WTC11 (cell line): Measurements from ENCODE around the gene RBM47.

Source experiments
- CREM ChIP-seq: sonication (generic); formaldehyde crosslinking; IDR thresholded peaks from 2 replicates; pipeline ENCODE4 v1.8.1; 2022; ENCODE audit warnings: mild to moderate bottlenecking, missing genetic modification reagents, moderate library complexity
- ELF4 ChIP-seq: sonication (generic); formaldehyde crosslinking; IDR thresholded peaks from 2 replicates; pipeline ENCODE4 v1.8.1; 2022; ENCODE audit warnings: low read depth, mild to moderate bottlenecking, moderate library complexity, missing genetic modification reagents
- ESRRA ChIP-seq: sonication (generic); formaldehyde crosslinking; IDR thresholded peaks from 2 replicates; pipeline ENCODE4 v1.8.1; 2022; ENCODE audit warnings: mild to moderate bottlenecking, missing genetic modification reagents, borderline replicate concordance
- FOXP4 ChIP-seq: sonication (generic); formaldehyde crosslinking; IDR thresholded peaks from 2 replicates; pipeline ENCODE4 v1.8.0; 2022; ENCODE audit warnings: mild to moderate bottlenecking, missing genetic modification reagents
- MAX ChIP-seq: sonication (generic); formaldehyde crosslinking; IDR thresholded peaks from 2 replicates; pipeline ENCODE4 v1.8.0; 2022; ENCODE audit warnings: mild to moderate bottlenecking, missing genetic modification reagents
- SP1 ChIP-seq: sonication (generic); formaldehyde crosslinking; conservative IDR thresholded peaks from 2 replicates; pipeline ENCODE4 v1.8.1; 2022; ENCODE audit warnings: missing genetic modification reagents
- TEAD4 ChIP-seq: sonication (generic); formaldehyde crosslinking; IDR thresholded peaks from 2 replicates; pipeline ENCODE4 v1.8.0; 2022; ENCODE audit warnings: mild to moderate bottlenecking, missing genetic modification reagents
- ZNF512 ChIP-seq: sonication (generic); formaldehyde crosslinking; IDR thresholded peaks from 2 replicates; pipeline ENCODE4 v1.8.1; 2022; ENCODE audit warnings: missing genetic modification reagents, borderline replicate concordance
- TF ChIP-seq, protein P1 (sequence below): sonication (generic); formaldehyde crosslinking; IDR thresholded peaks from 2 replicates; pipeline ENCODE4 v1.8.1; 2022; ENCODE audit warnings: low read depth, missing genetic modification reagents, borderline replicate concordance
- TF ChIP-seq, protein P2 (sequence below): fragments of 200-600 bp; IDR thresholded peaks from 2 replicates; pipeline ENCODE4 v1.8.0; 2022; ENCODE audit warnings: antibody characterized with exemption
- TF ChIP-seq, protein P3 (sequence below): sonication (generic); formaldehyde crosslinking; IDR thresholded peaks from 2 replicates; pipeline ENCODE4 v1.8.1; 2022; ENCODE audit warnings: mild to moderate bottlenecking, moderate library complexity, missing genetic modification reagents
- TF ChIP-seq, protein P4 (sequence below): sonication (generic); formaldehyde crosslinking; IDR thresholded peaks from 2 replicates; pipeline ENCODE4 v1.8.0; 2022; ENCODE audit warnings: missing genetic modification reagents
- TF ChIP-seq, protein P5 (sequence below): fragments of 250-450 bp; sonication (Bioruptor Pico); IDR thresholded peaks from 2 replicates; pipeline ENCODE4 v1.9.0; 2021; ENCODE audit warnings: mild to moderate bottlenecking
- TF ChIP-seq, protein P6 (sequence below): sonication (generic); formaldehyde crosslinking; conservative IDR thresholded peaks from 2 replicates; pipeline ENCODE4 v1.8.1; 2022; ENCODE audit warnings: mild to moderate bottlenecking, missing genetic modification reagents

DNA sequence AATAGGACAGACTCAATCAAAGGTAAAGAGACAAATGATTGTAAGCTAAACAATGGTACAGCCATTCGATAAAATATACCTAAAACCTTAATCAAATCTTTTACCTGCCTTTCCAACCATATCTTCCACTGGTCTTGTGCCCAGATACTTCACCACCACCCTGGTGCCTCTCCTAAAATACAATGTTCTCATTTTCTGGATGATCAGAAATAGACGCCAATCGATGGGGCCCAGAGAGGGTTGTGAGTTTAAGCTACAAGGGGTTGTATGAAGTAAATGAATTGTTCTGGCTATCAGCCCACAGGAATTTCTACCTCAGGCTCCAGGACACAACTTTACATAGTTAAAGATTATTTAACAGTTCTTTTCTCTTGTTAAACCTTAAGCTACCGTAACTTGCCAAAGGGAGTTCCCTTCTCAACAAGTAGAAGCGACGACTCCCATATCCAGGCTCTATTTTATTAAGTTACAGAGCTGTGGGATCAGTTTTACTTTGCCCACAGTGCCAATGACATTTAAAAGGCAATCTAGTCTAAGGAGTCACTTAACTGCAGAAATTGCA is 195.5 kb downstream of the RBM47 start:
- TF ChIP-seq FOXP4 (no peak), CREM (CRISPR knock-in tag) (no peak), SP1 (no peak), ELF4 (CRISPR knock-in tag) (no peak), MAX (CRISPR knock-in tag) (no peak), ESRRA (CRISPR knock-in tag) (no peak), TEAD4 (CRISPR knock-in tag) (no peak), ZNF512 (CRISPR knock-in tag) (no peak)
- TF ChIP-seq, protein P1, sequence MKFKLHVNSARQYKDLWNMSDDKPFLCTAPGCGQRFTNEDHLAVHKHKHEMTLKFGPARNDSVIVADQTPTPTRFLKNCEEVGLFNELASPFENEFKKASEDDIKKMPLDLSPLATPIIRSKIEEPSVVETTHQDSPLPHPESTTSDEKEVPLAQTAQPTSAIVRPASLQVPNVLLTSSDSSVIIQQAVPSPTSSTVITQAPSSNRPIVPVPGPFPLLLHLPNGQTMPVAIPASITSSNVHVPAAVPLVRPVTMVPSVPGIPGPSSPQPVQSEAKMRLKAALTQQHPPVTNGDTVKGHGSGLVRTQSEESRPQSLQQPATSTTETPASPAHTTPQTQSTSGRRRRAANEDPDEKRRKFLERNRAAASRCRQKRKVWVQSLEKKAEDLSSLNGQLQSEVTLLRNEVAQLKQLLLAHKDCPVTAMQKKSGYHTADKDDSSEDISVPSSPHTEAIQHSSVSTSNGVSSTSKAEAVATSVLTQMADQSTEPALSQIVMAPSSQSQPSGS (CRISPR knock-in tag), result no peak
- TF ChIP-seq, protein P2, sequence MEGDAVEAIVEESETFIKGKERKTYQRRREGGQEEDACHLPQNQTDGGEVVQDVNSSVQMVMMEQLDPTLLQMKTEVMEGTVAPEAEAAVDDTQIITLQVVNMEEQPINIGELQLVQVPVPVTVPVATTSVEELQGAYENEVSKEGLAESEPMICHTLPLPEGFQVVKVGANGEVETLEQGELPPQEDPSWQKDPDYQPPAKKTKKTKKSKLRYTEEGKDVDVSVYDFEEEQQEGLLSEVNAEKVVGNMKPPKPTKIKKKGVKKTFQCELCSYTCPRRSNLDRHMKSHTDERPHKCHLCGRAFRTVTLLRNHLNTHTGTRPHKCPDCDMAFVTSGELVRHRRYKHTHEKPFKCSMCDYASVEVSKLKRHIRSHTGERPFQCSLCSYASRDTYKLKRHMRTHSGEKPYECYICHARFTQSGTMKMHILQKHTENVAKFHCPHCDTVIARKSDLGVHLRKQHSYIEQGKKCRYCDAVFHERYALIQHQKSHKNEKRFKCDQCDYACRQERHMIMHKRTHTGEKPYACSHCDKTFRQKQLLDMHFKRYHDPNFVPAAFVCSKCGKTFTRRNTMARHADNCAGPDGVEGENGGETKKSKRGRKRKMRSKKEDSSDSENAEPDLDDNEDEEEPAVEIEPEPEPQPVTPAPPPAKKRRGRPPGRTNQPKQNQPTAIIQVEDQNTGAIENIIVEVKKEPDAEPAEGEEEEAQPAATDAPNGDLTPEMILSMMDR, result no peak
- TF ChIP-seq, protein P3, sequence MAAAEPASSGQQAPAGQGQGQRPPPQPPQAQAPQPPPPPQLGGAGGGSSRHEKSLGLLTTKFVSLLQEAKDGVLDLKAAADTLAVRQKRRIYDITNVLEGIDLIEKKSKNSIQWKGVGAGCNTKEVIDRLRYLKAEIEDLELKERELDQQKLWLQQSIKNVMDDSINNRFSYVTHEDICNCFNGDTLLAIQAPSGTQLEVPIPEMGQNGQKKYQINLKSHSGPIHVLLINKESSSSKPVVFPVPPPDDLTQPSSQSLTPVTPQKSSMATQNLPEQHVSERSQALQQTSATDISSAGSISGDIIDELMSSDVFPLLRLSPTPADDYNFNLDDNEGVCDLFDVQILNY (CRISPR knock-in tag), result no peak
- TF ChIP-seq, protein P4, sequence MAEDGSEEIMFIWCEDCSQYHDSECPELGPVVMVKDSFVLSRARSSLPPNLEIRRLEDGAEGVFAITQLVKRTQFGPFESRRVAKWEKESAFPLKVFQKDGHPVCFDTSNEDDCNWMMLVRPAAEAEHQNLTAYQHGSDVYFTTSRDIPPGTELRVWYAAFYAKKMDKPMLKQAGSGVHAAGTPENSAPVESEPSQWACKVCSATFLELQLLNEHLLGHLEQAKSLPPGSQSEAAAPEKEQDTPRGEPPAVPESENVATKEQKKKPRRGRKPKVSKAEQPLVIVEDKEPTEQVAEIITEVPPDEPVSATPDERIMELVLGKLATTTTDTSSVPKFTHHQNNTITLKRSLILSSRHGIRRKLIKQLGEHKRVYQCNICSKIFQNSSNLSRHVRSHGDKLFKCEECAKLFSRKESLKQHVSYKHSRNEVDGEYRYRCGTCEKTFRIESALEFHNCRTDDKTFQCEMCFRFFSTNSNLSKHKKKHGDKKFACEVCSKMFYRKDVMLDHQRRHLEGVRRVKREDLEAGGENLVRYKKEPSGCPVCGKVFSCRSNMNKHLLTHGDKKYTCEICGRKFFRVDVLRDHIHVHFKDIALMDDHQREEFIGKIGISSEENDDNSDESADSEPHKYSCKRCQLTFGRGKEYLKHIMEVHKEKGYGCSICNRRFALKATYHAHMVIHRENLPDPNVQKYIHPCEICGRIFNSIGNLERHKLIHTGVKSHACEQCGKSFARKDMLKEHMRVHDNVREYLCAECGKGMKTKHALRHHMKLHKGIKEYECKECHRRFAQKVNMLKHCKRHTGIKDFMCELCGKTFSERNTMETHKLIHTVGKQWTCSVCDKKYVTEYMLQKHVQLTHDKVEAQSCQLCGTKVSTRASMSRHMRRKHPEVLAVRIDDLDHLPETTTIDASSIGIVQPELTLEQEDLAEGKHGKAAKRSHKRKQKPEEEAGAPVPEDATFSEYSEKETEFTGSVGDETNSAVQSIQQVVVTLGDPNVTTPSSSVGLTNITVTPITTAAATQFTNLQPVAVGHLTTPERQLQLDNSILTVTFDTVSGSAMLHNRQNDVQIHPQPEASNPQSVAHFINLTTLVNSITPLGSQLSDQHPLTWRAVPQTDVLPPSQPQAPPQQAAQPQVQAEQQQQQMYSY (CRISPR knock-in tag), result no peak
- TF ChIP-seq, protein P5, sequence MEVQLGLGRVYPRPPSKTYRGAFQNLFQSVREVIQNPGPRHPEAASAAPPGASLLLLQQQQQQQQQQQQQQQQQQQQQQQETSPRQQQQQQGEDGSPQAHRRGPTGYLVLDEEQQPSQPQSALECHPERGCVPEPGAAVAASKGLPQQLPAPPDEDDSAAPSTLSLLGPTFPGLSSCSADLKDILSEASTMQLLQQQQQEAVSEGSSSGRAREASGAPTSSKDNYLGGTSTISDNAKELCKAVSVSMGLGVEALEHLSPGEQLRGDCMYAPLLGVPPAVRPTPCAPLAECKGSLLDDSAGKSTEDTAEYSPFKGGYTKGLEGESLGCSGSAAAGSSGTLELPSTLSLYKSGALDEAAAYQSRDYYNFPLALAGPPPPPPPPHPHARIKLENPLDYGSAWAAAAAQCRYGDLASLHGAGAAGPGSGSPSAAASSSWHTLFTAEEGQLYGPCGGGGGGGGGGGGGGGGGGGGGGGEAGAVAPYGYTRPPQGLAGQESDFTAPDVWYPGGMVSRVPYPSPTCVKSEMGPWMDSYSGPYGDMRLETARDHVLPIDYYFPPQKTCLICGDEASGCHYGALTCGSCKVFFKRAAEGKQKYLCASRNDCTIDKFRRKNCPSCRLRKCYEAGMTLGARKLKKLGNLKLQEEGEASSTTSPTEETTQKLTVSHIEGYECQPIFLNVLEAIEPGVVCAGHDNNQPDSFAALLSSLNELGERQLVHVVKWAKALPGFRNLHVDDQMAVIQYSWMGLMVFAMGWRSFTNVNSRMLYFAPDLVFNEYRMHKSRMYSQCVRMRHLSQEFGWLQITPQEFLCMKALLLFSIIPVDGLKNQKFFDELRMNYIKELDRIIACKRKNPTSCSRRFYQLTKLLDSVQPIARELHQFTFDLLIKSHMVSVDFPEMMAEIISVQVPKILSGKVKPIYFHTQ (CRISPR knock-in tag), result no peak
- TF ChIP-seq, protein P6, sequence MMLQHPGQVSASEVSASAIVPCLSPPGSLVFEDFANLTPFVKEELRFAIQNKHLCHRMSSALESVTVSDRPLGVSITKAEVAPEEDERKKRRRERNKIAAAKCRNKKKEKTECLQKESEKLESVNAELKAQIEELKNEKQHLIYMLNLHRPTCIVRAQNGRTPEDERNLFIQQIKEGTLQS (CRISPR knock-in tag), result no peak
